GM18867 (cell line): ENCODE data around the gene RAI14.
A peak's percentile ranks its signal among the peaks of the same experiment; 100 is the strongest.
"Not testable (repeated sequence)": the region's sequence is repeated elsewhere in the genome, so short reads cannot be mapped to it uniquely, and the experiment has no call there.

Source experiments
- ATAC-seq: cut with Tn5 transposase; IDR thresholded peaks from one replicate; pipeline ENCODE4 v1.9.1; 2021; ENCODE audit warnings: mild to moderate bottlenecking, moderate library complexity; ENCODE audit not compliant: unreplicated experiment

RAI14 gene

DNA sequence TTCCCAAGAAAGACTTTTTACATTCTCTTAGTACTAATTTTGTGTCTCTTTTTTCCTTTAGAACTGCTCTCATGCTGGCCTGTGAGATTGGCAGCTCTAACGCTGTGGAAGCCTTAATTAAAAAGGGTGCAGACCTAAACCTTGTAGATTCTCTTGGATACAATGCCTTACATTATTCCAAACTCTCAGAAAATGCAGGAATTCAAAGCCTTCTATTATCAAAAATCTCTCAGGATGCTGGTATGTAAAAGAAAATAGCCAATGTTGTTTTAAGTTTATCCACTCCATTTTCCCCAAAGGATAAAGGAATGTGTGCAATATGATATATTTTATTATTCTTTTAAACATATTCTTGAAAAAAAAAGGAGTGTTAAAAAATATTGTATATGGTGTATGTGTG lies 155.6 kb downstream of the RAI14 start:
- ATAC-seq, result no peak

DNA sequence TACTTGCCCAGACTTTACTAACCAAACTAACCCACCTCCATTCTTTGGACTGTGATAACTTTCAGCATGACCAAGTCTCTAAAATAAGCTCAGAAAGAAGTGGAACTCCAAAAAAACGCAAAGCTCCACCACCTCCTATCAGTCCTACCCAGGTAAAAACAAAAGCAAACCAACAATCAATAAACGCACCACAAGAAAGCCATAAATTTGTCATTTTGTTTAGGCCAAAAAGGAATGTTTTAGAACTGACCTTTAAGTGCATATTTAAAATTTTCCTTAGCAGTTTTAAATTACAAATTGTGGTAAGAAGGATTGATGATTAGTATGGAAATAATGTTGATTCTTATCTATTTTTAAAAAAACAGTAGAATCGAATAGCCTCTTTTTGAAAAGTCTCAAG lies 157.4 kb downstream of the RAI14 start:
- ATAC-seq, result no peak

DNA sequence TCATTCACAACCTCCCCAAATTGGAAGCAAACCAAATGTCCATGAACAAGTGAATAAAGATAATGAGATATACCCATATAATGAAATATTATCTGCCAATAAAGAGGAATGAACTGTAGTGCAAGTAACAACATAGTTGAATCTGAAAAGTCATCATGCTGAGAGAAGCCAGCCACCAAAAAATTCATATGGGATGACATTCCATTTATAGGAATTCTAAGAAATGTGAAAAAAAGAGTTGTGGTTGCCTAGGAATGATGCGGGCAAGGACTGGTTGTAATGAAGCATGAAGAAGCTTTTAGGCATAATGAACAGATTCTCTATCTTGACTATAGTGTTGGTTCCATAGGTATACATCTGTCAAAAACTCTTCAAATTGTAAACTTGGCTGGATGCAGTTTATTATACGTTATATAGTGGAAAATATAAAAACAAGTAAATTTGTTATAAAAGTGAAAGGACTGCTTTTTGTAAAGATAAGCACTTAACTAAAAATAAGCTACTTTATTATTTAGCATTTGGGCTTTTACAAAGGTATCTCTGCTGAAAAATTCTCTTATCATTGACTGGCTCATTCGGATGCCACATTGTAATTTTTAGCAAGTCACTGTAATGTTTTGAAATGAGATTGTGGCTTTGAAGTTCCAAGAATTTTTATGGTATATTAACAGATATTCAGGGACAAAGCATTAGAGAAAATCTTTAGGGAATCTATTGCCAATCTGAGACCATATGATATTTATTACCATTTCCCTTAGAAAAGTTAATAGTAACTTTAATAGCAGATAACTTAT lies 161.6 kb downstream of the RAI14 start:
- ATAC-seq, result no peak

DNA sequence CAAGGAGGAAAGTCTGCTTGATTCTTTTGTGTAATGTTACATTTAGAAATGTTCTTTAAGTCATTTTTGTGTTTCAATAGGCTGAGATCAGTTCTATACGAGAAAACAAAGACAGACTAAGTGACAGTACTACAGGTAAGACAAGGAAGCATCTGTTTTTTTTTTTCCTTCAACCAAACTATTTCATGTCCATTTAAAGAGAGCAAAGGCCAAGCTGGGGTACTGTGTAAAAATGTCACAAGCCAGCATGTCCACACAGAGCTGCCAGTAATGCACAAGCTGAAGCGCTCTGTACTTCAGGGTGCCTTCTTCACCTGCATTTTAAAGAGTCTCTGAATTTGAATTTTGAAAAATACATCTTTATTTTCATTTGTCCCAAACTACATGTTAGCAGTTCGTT lies 162.6 kb downstream of the RAI14 start:
- no peak for ATAC-seq

DNA sequence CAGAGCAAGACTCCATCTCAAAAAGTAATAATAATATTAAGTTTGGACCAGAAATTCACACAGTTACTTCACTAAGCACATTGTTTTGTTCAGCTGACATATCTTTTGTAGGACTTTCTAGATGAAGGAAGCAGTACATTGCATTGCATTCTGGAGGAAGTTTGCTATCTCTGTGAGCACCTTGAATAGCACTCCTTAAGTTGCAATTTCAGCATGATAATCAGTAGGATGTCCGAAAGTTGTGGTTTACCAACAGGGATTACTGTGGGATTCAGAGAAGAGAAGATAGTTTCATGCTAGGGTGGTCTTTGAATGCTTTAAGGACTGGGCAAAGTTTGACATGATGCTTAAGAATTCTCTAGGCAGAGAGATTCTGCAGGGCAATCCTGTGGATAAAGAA lies 164.5 kb downstream of the RAI14 start:
- no peak for ATAC-seq

DNA sequence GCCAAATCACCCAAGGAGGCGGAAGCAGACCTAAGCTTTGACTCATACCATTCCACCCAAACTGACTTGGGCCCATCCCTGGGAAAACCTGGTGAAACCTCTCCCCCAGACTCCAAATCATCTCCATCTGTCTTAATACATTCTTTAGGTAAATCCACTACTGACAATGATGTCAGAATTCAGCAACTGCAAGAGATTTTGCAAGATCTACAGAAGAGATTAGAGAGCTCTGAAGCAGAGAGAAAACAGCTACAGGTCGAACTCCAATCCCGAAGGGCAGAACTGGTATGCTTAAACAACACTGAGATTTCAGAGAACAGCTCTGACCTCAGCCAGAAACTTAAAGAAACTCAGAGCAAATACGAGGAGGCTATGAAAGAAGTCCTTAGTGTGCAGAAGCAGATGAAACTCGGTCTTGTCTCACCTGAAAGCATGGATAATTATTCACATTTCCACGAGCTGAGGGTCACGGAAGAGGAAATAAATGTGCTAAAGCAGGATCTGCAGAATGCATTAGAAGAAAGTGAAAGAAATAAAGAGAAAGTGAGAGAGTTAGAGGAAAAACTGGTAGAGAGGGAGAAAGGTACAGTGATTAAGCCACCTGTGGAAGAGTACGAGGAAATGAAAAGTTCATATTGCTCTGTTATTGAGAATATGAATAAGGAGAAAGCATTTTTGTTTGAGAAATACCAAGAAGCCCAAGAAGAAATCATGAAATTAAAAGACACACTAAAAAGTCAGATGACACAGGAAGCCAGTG lies 167.0 kb downstream of the RAI14 start:
- ATAC-seq, result no peak

DNA sequence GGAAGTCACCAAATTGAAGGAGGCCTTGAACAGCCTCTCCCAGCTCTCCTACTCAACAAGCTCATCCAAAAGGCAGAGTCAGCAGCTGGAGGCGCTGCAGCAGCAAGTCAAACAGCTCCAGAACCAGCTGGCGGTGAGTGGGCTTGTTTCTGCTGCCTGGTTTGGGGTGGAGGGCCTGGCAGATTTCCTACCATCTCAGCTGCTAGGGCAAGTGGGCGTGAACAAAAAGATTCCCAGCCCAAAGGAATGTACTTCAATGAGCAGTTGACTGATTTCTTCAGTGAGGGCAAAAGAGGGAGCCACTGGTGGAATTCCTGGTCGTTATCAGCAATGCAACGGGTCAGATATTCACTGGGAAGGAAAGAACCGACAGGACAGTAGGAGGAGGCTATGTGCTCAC lies 170.2 kb downstream of the RAI14 start:
- ATAC-seq, result no peak

DNA sequence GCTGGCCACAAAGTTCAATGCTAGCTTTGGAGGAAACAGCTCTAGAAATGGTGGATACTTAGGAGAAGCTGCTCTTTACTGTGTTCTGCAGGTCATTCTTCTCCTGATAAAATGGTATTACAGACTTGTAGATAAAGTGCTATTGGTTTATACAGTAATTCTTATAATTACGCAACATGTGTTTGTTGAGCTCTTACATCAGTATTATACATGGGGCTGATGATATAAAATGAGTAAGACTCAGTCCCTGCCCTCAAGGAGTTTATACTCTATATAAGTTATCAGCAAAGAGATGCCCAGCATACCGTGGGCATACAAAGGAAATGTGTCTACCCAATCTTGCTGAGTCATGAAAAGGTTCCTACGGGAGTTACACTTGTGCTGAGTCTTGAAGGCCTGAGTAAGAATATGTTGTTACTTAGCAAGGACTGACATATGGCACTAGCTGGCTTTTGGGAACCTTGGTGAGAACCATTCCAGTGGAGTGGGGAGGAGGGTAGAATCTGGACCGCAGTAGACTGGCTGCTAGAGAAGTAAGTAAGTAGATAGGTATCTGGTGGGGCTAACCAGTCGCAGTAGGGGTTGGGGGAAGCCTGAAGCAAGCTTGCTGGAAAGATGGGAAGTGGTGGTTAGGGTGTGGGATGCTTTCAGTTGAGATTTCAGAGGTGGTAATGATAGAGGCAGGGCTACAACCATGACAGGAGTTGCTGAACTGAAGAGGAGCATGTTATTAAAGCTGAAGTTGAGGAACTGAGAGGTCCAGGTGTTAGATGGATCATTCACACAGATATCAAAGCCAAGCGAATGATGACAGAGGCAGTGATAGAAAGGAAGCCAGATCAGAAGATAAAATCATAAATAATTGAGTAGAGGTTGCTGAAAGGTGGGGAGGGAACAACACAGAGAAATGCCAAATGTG lies 171.7 kb downstream of the RAI14 start:
- no peak for ATAC-seq

DNA sequence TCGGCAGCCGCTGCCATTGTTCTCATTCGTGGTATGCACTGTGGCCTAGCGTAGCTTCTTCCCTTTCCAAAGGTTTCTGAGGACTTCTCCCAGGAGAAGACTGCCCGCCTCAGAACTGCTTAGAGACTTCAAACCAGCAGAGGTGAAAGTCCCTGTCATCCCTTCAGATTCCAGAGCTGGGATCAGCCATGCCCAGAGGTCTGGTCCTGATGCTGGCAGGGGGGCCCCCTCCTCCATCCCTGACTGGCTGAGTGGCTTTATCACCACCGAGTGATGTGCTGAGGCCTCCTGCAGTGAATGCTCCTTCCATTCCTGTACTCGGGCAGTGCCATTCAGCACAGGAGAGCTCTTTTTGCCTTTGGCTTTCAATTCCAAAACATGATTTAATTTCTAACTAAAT lies 174.7 kb downstream of the RAI14 start:
- ATAC-seq, result not testable (repeated sequence)

DNA sequence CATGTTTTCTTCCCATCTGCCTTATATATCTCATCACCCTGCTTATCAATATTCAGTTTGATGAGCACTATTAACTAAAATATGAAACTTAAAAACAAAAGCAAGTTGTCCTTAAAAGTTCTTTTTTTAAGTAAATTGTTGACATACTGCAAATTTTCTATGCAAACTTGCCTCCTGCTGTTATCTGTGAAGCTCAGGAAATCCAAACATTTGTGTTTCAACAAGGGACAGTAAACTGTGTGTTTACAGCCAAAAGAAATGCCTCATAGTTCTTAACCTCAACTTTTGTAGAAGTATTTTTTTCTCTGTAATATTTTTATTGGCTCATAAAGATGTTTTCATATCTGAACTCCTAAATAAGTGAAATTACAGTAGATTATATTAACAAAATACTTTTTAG lies 175.2 kb downstream of the RAI14 start:
- ATAC-seq, result no peak

DNA sequence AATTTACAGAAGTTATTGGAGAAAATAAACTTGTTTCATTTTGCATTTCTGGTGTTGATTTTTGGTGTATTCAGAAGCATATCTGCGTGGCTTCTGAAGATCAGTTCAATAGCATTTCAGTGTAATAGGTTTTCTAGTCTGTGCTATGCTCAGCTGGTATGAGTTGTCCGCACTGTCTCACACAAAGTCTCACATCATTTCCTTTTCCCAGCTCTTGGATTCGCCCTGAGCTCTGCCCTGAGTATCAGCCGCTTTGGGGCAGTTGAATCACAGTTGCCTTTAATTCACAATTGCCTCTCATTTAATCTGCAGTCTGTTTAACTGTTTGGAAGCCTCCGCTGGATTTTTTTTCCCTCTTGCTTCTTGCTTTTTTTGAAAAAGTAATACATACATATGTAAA lies 176.4 kb downstream of the RAI14 start:
- no peak for ATAC-seq

DNA sequence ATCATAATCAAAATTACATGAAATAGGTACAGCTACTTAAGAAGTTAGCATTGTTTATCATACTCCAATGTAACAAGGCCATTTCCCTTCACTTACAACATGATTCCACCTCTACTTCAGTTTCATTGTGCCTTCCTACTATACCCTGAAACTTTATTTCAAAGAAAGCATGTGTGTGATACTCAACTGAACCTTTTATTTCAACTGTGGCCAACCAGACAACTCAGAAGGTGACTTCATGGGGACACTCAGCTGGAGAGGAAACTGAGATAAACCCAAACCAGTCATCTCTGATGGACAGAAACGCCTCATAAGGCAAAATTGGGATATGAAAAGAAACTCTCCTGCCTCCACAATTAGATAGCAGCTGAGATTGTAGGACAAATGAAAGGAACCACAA lies 177.0 kb downstream of the RAI14 start:
- ATAC-seq, result no peak

DNA sequence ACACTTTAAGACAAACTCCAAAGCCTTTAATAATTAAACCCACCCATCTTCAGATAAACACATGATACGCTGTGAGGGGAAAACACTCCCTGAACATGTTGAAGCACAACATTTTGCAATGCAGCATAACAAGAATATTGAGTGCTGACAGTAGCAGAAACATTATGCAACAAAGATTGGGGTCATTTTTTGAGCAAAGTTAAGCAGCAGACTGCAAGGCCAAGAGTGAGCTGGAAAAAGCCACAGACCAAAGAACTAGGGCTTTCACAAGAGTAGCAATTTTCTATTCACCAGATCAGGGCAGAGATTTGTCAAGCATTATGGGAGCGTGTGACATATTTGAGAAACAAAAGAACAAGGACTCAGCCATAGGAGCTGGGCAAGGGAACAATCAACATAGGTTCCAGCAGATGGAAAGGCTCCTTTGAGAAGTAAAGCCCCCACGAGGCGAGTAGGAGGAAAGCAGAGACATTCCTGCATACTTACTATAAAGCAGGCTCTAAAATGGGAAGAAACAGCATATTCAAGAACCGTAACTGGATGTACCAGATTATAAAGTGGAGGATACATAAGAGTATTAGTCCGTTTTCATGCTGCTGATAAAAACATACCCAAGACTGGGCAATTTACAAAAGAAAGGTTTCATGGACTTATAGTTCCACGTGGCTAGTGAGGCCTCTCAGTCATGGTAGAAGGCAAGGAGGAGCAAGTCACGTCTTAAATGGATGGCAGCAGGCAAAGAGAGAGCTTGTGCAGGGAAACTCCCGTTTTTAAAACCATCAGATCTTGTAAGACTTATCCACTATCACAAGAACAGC lies 178.1 kb downstream of the RAI14 start:
- ATAC-seq, result no peak

DNA sequence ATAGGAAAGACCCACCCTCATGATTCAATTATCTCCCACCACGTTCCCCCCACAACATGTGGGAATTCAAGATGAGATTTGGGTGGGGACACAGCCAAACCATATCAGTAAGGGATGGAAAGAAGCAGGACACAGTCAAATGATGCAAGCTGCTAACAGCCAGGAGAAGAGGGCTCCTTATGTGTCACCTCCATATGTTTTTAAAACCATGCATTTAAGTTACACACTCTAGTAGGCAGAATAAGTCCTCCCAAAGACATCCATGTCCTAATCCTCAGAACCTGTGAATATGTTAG lies 178.6 kb downstream of the RAI14 start:
- ATAC-seq, result no peak

DNA sequence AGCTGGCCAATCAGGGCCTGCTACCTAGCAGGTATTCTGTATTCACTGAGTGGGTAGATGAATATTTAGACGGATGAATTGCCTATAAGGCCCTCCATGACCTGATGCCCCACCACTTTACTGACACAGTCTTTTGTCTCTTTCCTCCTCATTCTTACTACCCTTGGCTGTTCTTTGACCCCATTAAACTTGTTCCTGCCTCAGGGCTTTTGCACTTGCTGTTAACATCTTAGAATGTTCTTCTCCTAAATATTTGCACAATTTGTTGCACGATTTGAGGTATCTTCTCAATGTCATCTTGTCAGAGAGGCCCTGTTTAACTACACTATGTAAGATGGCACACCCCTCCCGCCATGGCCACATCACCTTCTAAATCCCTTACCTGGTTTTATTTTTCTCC lies 179.5 kb downstream of the RAI14 start:
- ATAC-seq, result no peak

DNA sequence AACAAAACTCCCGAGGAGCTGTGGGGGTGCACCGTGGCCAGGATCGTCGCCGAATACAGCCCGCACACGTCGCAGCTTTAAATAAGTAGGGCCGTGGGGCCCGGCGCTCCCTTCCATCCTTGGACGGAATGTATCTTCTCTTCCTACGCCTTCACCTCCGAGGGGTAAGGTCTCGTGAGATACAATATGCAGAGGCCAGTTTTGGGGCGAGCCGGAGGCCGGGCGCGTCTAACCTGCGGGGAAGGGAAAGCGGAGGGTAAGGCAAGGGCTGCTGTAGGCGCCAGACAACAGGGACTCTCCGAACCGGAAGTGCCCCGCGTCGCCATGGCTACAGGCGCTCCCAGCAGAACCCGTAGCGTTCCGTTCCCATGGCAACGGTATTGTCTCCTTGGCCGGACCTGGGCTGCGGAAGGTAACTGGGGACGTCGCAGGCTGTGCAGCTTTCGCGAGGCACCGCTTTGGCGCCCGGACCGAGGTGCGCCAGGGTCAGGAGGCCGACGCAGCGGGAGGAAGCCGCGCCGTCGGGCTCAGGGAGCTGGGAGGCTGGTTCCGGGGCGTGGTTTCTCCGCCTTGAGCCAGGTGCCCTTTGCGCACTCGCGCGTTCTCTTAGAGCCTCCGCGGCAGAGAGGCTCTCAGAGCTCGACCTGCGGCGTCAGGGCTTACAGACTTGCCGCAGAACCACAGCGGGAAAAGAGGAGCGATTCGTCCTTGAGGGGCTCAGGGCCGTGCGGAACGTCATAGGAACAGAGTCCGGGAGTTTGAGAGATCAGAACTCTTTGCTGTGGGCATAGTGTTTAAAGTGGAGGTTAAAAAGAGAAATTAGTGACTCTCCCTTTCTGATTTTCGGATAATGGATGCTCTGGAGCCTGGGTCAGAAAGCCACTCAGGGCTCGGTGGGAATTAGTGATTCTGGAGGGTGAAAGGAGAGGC lies 182.9 kb downstream of the RAI14 start, which contains the start of gene TTC23L:
TSS of gene TTC23L (plus strand) at position 380 of the 930 bp plus-strand sequence. CDS start 1,508 bp downstream, outside the sequence.
- peak; percentile 98 for ATAC-seq

DNA sequence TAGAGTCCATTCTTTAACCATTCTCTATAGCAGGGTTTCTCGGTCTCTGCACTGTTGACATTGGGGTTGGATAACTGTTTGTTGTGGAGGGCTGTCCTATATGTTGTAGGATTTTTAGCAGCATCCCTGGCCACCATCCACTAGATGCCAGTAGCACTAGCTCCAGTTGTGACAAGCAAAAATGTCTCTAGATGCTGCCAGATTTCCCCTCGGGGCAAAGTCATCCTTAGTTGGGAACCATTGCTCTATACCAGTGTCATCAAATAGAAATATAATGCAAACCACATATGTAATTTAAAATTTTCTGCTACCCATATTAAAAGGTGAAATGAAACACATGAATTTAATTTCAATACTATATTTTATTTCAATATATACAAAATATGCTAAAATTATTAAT lies 185.7 kb downstream of the RAI14 start:
- ATAC-seq, result no peak

DNA sequence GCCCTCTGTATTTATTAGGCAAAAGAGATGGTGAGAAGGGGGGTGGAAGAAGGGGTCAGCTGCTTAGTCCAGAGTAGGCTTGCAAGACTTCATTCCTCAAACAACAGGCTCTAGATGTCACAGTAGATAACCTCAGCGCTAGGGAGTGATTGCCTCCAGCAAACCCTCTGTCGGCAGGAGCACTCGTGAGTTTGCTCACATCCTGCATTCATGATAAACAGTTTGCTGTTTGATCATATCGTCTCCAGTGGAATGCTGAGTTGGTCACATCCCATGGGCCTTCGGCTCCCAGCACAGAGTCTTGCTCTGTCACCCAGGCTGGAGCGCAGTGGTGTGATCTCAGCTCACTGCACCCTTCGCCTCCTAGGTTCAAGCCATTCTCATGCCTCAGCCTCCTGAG lies 186.4 kb downstream of the RAI14 start:
- ATAC-seq, result no peak

DNA sequence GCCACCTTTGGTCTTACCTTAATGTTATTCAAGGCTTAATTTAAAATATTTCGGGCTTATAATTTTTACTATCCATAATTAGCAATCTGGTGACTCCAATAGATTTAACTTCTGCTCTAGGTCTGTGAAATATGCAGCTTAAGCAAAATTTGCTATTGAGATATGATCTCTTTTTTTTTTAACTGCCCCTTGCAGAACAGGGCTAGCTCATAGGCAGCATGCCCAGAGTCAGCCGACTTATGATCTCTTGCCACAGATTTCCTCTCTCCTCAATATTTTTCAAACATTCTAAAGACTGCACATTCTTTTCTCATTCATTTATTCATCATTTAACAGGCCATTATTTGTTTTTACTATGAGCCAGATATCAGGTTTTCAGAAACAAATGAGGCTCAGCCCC lies 187.4 kb downstream of the RAI14 start:
- ATAC-seq, result no peak

DNA sequence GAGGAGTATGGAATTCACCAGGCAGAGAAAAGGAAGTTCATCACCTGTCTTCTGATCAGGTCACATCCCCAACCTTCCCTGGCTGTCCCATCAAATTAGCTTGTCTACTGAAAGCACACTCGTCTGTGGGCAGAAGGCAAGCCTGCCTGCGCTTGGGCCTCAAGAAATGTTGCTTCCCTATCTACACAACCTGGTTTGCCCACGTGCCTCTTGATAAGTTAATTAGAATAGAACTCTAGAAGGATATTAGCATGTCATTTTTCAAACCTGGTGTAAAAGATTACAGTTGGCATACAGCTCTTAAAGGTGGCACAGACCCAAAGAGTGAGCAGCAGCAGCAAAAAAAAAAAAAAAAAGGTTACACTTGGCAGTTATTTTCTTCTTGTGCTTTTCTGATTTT lies 188.0 kb downstream of the RAI14 start:
- ATAC-seq, result no peak
